Stimulated activated CD4-positive, alpha-beta T cell treated with anti-CD3 and anti-CD28 coated beads, TNF-alpha, amount 100 ng/mL, for 4 hours (primary cell): Measurements from ENCODE around the gene PRPH.
"Not testable (repeated sequence)": the region's sequence is repeated elsewhere in the genome, so short reads cannot be mapped to it uniquely, and the experiment has no call there.

ENCODE experiments used
- DNase-seq, 3 experiments: peaks; one replicate each; pipeline ENCODE4 v3.0.0-alpha.2; 2020; ENCODE audit warnings: low read depth in 3 of 3

PRPH gene

GRCh38 chr12:49276304-49277290, 18.4 kb upstream of the PRPH start:
- no peak for DNase-seq

- DNase-seq = no peak
Measured at GRCh38 chr12:49277466-49277865, 17.5 kb upstream of the PRPH start.

GRCh38 chr12:49279706-49280159, 15.2 kb upstream of the PRPH start:
- DNase-seq = no peak

- not testable (repeated sequence) for DNase-seq
Measured at GRCh38 chr12:49280545-49280944, 14.4 kb upstream of the PRPH start.

- no peak for DNase-seq
Measured at GRCh38 chr12:49282302-49282701, 12.6 kb upstream of the PRPH start.

- not testable (repeated sequence) for DNase-seq
Measured at GRCh38 chr12:49282740-49283375, 12.1 kb upstream of the PRPH start.

GRCh38 chr12:49283541-49284429, 11.2 kb upstream of the PRPH start:
- no peak for DNase-seq

- DNase-seq = no peak
Measured at GRCh38 chr12:49284672-49285071, 10.3 kb upstream of the PRPH start.

GRCh38 chr12:49287876-49288275, 7.1 kb upstream of the PRPH start:
- no peak for DNase-seq

- DNase-seq = peak in 2 of 3 experiments; percentile 27 to 48
Measured at GRCh38 chr12:49288412-49288853, 6.5 kb upstream of the PRPH start.

- DNase-seq = no peak
Measured at GRCh38 chr12:49288922-49289555, 5.9 kb upstream of the PRPH start.

- DNase-seq = no peak
Measured at GRCh38 chr12:49292729-49293055, 2.3 kb upstream of the PRPH start.

GRCh38 chr12:49293056-49293956, 1.6 kb upstream of the PRPH start:
- no peak for DNase-seq

GRCh38 chr12:49294086-49294803, 702 bp upstream of the PRPH start:
- DNase-seq = no peak

- DNase-seq = no peak
Measured at GRCh38 chr12:49294804-49295081, 204 bp upstream of the PRPH start.

- peak; percentile 39 to 47 (median 41) for DNase-seq
Measured at GRCh38 chr12:49296034-49296835, 1.3 kb downstream of the PRPH start.

GRCh38 chr12:49296836-49297694, 2.1 kb downstream of the PRPH start:
- no peak for DNase-seq

- no peak for DNase-seq
Measured at GRCh38 chr12:49297695-49298060, 2.7 kb downstream of the PRPH start.
